Tibial artery (tissue), 4 donors: Measurements from ENCODE around the gene ACVR1.

Experiments used
- DNase-seq, 2 donors: peaks; one replicate each; pipeline ENCODE4 v3.0.0-alpha.2; 2019
- H3K27ac ChIP-seq, 2 donors: fragments of 200-600 bp; sonication (generic) in 1 of 2; 1 replicate in 1 of 2; 2 replicates in 1 of 2; pipeline ENCODE4 v1.5.1; 2018 to 2019; ENCODE audit warnings: mild to moderate bottlenecking in 1 of 2
- H3K27me3 ChIP-seq, 2 donors: fragments of 200-600 bp; sonication (generic) in 1 of 2; one replicate each; pipeline versions ENCODE4 v1.5.1 to v1.6.0; 2016 to 2019
- H3K36me3 ChIP-seq, 3 donors: fragments of 200-600 bp; sonication (generic) in 2 of 3; one replicate each; pipeline ENCODE4 v1.5.1; 2016 to 2019; ENCODE audit warnings: mild to moderate bottlenecking in 2 of 3
- H3K4me1 ChIP-seq, 4 donors: fragments of 200-600 bp; sonication (generic) in 2 of 4; 1 replicate in 3 of 4; 2 replicates in 1 of 4; pipeline ENCODE4 v1.5.1; 2016 to 2019
- H3K4me3 ChIP-seq, 2 donors: fragments of 200-600 bp; sonication (generic) in 1 of 2; 1 replicate in 1 of 2; 2 replicates in 1 of 2; pipeline ENCODE4 v1.5.1; 2018 to 2019; ENCODE audit warnings: mild to moderate bottlenecking in 2 of 2
- H3K9me3 ChIP-seq, 3 donors: fragments of 200-600 bp; sonication (generic) in 1 of 3; one replicate each; pipeline ENCODE4 v1.5.1; 2016 to 2019
- intact Hi-C: fragments of 100-400 bp; cut with DNase I; formaldehyde crosslinking; loops from one replicate; pipeline ENCODE4 v1.15.0; 2023; ENCODE audit warnings: low total_unique reads
- TF ChIP-seq, protein P1 (sequence below), 2 experiments: fragments of 200-600 bp in 1 of 2; fragments of 450-650 bp in 1 of 2; IDR thresholded peaks; one replicate each; pipeline ENCODE4 v1.5.1; 2017 to 2019; ENCODE audit warnings: antibody characterized with exemption in 2 of 2, mild to moderate bottlenecking in 1 of 2, moderate library complexity in 1 of 2

ACVR1 gene

DNA sequence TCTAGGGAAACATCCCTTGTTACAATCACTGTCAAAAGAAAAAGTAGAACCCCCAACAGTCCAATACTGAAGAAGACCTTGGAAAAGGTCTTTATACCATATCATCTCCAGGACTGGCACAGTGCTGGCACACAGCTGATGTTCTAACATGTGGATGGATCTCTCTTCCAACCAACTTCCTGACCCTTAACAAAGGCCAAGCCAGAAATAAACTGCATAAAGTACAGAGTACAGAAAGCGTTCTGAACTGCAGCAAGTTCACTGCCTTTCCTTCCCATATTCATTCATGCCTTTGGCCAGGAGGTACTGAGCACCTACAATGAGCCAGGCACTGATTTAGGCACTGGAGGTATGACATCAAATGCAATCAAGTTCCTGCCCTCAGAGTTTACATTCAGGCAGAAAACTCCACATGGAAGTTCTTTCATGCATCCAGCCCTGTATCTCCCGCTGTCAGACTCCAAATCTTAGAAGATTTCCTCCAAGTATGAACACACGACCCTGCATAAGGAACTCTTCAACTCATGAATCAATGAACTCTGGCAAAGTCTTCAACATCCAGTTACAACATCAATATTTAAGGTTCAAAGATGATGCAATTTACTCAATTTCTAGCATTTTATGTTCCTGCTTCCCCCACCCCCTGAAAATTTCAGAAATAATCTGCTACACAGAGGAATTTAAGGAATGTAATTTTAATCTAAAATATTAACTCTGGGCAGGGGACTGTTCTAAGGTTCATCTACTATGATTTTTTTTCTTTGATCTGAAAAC, 33.8 kb downstream of the ACVR1 start:
- intact Hi-C loops: loop anchor here (5.0 kb wide), 1 partner anchor 35 kb away; the partner anchor contains the start of gene ACVR1

DNA sequence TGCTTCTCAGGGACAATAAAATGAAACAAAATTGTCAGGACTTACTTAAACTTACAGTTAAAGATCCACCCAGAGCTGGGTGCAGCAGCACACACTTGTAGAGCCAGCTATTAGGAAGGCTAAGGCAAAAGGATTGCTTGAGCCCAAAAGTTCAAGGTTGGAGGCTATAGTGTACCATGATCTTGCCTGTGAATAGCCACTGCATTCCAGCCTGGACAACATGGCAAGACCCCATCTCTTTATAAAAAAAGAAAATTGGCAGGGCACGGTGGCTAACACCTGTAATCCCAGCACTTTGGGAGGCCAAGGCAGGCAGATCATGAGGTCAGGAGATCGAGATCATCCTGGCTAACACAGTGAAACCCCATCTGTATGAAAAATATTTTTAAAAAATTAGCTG, 34.6 kb downstream of the ACVR1 start:
- intact Hi-C loops: loop anchor here (5.0 kb wide), 1 partner anchor 36 kb away; the partner anchor contains the start of gene ACVR1
- Histone ChIP-seq H3K4me3 (no peak overlapping the region), H3K27ac (peak overlapping the region; percentile 57 to 65), H3K36me3 (no peaks in the 10 kb centered on the region), H3K9me3 (no peaks in the 10 kb centered on the region), H3K4me1 (peaks cover 0 to 81% (median 55%) of the 10 kb centered on the region in 4 donors), H3K27me3 (no peaks in the 10 kb centered on the region)
- no peak for DNase-seq
- TF ChIP-seq, protein P1, sequence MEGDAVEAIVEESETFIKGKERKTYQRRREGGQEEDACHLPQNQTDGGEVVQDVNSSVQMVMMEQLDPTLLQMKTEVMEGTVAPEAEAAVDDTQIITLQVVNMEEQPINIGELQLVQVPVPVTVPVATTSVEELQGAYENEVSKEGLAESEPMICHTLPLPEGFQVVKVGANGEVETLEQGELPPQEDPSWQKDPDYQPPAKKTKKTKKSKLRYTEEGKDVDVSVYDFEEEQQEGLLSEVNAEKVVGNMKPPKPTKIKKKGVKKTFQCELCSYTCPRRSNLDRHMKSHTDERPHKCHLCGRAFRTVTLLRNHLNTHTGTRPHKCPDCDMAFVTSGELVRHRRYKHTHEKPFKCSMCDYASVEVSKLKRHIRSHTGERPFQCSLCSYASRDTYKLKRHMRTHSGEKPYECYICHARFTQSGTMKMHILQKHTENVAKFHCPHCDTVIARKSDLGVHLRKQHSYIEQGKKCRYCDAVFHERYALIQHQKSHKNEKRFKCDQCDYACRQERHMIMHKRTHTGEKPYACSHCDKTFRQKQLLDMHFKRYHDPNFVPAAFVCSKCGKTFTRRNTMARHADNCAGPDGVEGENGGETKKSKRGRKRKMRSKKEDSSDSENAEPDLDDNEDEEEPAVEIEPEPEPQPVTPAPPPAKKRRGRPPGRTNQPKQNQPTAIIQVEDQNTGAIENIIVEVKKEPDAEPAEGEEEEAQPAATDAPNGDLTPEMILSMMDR (IDR thresholded peaks at IDR 0.05): no peak

More for the DNA sequence above, 33.8 kb downstream of the ACVR1 start:
- Histone ChIP-seq H3K9me3 (no peaks in the 10 kb centered on the region), H3K36me3 (no peaks in the 10 kb centered on the region), H3K4me1 (peaks cover 0 to 74% (median 55%) of the 10 kb centered on the region in 4 donors), H3K27ac (peak overlapping the region; percentile 57 to 65), H3K4me3 (no peak overlapping the region), H3K27me3 (no peaks in the 10 kb centered on the region)
- no peak for DNase-seq
- TF ChIP-seq, protein P1 (IDR thresholded peaks at IDR 0.05): no peak

DNA sequence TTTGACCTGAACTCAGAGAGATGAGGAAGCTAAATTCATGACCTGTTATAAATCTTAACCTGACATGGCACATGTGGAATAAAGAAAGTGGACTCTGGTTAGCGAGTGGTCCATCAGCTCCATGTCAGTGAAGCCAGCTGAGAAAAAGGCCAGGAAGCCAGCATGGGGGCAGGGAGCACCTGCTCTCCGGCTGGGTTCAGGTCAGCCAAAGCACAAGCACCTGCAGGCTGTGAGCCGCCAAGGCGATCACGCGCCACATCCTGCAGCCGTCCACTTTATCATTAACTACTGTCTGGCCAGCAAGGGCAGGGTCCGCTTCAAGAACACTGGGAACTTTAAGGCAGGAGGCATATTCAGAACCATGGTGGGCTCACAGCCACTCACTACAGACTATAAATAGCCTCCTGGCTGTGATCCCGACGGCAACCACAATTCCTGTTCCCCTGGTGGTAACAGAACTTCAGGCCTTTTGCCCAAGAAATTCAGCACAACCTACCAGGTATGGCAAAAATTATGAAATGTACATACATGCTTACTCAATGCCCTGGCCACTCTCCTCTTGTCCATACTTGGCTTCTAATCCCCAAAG, 35.5 kb downstream of the ACVR1 start:
- TF ChIP-seq, protein P1 (IDR thresholded peaks at IDR 0.05): peak; percentile 28 to 46
- H3K27ac ChIP-seq: peak overlapping the region; percentile 57 to 65
- intact Hi-C loops: loop anchor here (5.0 kb wide), 1 partner anchor 37 kb away; the partner anchor contains the start of gene ACVR1
- no peaks in the 10 kb centered on the region for H3K27me3 ChIP-seq
- no peaks in the 10 kb centered on the region for H3K9me3 ChIP-seq
- H3K36me3 ChIP-seq: no peaks in the 10 kb centered on the region
- peaks cover 0 to 81% (median 55%) of the 10 kb centered on the region in 4 donors for H3K4me1 ChIP-seq
- no peak overlapping the region for H3K4me3 ChIP-seq
- DNase-seq: peak; percentile 54 to 80

DNA sequence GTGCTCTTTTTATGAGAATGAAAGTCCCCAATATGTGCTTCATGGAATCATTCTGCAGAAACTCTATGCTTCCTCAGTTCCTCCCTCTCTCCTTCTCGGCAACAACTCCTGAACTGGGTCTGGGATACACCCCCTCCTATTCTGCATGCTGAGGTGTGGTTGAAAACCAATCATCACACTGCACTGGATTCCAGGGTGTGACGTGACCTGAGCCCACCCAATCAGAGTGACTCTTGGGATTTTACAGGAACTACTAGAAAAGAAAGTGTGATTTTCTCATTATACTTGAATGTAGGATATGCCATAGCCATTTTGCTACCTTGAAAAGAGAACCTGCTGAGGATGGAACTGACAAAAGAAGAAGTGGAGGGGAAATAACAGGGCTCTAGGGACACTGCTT, 36.3 kb downstream of the ACVR1 start:
- Histone ChIP-seq H3K27ac (peak overlapping the region; percentile 57 to 65), H3K4me1 (peaks cover 0 to 84% (median 55%) of the 10 kb centered on the region in 4 donors), H3K36me3 (no peaks in the 10 kb centered on the region), H3K27me3 (no peaks in the 10 kb centered on the region), H3K9me3 (no peaks in the 10 kb centered on the region), H3K4me3 (no peak overlapping the region)
- intact Hi-C loops: loop anchor here (5.0 kb wide), 1 partner anchor 37 kb away; the partner anchor contains the start of gene ACVR1
- TF ChIP-seq, protein P1 (IDR thresholded peaks at IDR 0.05): no peak
- DNase-seq: no peak

DNA sequence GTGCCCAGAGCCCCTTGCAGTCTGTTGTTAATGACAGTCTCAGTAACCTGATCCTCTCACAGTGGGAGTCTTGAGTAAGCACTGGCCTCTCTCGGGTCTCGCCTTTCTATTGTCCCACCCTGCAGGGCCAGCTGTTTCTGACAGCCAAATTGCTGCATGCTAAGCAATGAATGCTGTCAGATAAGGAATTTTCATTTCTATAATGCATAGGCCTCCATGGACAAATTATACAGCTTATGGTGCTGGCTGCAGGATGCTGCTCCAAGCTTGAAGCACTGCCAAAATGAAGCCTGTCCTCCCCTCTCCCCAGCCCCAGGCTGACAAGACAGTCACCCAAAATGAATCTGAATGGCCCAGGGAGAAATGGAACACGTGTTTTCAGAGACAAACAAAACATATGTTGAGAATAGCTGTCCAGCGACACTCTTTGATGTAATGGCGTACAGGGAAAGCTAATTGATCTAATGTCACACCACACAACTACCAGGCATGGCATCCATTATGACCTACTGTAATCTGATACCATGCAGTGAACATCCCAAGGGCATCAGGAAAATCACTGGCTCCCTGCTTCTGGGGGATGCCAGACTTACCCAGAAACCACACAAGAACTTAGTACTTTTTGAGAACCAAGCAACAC, 36.8 kb downstream of the ACVR1 start:
- H3K9me3 ChIP-seq: no peaks in the 10 kb centered on the region
- TF ChIP-seq, protein P1 (IDR thresholded peaks at IDR 0.05): no peak
- H3K27me3 ChIP-seq: no peaks in the 10 kb centered on the region
- H3K4me1 ChIP-seq: peaks cover 0 to 83% (median 54%) of the 10 kb centered on the region in 4 donors
- H3K4me3 ChIP-seq: no peak overlapping the region
- DNase-seq: peak in 1 of 2 donors; percentile 37
- peak overlapping the region; percentile 57 to 65 for H3K27ac ChIP-seq
- H3K36me3 ChIP-seq: no peaks in the 10 kb centered on the region
- intact Hi-C loops: no loop called here
